HG03108 (cell line): ENCODE measurements around the gene MTHFSD.

Experiments used
- ATAC-seq: cut with Tn5 transposase; IDR thresholded peaks from one replicate; pipeline ENCODE4 v1.9.1; 2021; ENCODE audit warnings: moderate library complexity; ENCODE audit not compliant: unreplicated experiment

MTHFSD gene

GRCh38 chr16:86515413-86515776 lies 39.6 kb downstream of the MTHFSD start:
- no peak for ATAC-seq

DNA sequence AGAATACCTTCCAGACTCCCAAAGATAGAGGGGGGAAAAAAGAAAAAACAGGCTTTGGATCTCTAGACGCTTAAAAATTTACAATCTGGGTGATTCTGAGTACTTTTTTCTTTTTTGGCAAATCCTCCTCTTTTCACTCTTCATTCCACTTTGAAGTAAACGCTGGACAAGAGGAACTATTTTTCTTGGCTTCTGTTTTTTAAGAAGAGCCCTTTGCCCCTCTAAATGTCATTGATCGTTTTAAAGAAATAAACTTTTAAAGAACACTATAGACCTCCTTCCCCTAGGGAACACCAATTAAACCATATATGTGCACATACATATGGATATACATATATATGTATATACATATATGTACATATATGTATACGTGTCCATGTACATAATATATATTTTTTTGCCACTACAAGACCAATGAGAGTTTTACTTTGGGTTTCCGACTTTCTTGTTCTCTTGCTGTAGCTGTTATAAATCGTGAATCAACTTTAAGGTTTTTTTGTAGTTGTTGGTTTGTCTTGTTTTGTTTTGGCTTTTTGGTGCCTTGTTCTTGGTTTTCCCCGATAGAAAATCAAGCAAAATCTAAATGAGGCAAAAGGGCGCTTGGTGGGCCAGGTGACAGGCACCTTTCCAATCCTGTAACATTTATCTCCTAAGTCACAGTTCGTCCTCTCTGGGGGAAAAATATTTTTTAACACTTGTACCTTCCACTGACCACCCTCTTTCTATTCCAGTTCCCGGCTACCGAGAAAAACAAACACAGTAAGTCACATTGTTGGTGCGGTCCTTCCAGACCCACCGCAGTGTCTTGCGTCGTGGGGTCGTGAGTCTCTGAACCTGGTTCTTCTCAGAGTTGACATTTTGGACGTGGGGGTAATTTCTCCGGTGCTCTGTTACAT lies 40.3 kb downstream of the MTHFSD start:
- no peak for ATAC-seq

DNA sequence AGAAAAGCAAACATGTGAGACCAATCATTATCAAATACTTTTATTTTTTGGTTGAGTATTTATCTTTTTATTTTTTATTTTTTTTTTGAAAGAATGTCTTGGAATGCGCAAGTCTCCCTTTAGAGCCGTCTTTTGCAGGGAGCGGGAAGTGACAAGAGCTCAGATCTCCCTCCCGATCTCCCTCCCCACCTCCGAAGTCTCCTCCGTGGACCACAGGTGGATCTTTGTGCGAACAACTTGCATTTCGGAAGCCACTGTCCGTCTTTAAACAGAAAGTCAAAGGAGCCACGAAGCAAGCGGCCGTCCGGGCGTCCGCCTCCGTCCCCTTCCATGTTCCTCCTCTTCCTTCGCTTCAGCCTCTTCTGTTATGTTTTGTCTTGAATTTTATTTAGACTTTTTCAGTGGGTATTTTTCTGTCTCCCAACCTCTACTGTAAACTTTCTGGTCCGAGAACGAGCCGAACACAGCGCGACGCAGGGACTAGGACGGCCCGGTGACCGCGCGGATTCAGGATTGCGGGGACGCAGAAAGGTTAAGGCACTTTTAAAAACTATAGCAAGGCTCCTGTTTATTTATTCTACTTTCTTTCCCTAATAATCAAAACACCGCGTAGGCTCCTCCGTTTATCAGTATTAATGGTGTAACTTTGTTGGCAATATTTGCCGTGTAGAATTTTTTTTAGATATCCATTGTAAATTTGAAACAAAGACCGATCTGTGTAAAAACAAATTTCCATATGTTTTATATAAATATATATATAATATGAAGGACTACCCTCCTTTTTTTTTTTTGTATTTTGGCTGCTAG lies 41.4 kb downstream of the MTHFSD start:
- ATAC-seq = no peak

DNA sequence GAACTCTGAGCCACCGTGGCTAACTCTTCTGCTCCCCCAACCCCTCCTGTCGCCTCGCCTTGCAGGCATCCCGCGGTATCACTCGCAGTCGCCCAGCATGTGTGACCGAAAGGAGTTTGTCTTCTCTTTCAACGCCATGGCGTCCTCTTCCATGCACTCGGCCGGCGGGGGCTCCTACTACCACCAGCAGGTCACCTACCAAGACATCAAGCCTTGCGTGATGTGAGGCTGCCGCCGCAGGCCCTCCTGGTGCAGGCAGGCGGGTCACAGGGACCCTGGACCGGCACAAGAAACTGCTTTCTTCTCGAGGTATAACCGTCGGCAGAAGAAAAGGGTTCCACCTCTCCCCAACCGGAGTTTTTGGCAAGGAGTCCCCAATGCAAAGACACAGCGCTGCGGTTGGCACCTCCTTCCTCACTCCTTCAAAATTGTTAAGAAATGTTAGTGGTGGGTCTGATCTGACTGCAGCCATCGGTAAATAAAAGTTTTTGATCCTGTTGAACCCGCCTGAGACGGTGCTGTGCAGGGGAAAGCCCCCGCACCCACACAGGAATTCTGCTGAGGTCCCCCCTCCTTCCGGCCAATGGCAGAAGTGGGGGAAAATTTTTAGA lies 42.1 kb downstream of the MTHFSD start:
- no peak for ATAC-seq

- ATAC-seq = no peak
These were observed 42.7 kb downstream of the MTHFSD start for GRCh38 chr16:86512301-86512859.

DNA sequence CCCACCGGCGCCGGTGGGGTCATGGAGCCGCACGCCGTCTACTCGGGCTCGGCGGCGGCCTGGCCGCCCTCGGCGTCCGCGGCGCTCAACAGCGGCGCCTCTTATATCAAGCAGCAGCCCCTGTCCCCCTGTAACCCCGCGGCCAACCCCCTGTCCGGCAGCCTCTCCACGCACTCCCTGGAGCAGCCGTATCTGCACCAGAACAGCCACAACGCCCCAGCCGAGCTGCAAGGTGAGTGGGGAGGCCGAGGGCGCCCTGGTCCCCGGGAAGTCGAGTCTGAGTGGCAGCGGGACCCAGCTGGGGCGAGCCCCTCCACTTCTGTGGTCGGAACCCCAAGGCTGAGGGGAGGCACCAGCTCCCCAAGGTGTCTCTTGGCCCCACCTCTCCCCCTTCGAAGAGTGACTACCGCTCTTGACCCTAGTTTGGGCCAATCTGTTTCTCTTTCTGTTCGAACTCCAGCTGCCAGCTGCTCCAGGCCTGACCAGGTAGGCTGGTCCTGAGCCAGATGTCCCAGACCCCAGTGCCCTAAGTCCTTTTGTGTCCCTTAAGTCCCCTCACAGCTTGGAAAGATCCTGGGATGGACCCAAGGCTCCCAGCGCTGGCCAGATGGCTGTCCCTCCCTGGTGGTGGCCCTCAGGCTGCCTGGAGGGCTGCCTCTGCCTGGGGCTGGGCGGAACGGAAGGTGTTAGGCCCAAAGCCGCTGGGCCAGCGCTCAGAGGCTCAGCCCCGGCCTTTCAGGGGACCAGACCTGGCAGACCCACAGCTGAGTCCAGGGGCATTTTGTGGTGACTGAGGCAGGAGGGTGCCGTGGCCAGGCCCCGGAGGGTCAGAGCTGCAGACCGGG lies 43.5 kb downstream of the MTHFSD start:
- ATAC-seq = no peak

DNA sequence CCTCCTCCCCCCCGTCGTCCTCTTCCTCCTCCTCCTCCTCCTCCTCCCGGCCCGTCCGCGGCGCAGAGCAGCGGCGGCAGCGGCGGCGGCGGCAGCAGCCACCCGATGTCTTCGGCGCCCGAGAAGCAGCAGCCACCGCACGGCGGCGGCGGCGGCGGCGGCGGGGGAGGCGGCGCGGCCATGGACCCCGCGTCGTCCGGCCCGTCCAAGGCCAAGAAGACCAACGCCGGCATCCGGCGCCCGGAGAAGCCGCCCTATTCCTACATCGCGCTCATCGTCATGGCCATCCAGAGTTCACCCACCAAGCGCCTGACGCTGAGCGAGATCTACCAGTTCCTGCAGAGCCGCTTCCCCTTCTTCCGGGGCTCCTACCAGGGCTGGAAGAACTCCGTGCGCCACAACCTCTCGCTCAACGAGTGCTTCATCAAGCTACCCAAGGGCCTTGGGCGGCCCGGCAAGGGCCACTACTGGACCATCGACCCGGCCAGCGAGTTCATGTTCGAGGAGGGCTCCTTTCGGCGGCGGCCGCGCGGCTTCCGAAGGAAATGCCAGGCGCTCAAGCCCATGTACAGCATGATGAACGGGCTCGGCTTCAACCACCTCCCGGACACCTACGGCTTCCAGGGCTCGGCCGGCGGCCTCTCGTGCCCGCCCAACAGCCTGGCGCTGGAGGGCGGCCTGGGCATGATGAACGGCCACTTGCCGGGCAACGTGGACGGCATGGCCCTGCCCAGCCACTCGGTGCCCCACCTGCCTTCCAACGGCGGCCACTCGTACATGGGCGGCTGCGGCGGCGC lies 44.4 kb downstream of the MTHFSD start, which contains the start of gene FOXF1:
TSS of gene FOXF1 (plus strand) at position 63 of the 797 bp plus-strand sequence. CDS start at position 106, 43 bp downstream.
- no peak for ATAC-seq

GRCh38 chr16:86509759-86510464 lies 45.1 kb downstream of the MTHFSD start:
- ATAC-seq = no peak

DNA sequence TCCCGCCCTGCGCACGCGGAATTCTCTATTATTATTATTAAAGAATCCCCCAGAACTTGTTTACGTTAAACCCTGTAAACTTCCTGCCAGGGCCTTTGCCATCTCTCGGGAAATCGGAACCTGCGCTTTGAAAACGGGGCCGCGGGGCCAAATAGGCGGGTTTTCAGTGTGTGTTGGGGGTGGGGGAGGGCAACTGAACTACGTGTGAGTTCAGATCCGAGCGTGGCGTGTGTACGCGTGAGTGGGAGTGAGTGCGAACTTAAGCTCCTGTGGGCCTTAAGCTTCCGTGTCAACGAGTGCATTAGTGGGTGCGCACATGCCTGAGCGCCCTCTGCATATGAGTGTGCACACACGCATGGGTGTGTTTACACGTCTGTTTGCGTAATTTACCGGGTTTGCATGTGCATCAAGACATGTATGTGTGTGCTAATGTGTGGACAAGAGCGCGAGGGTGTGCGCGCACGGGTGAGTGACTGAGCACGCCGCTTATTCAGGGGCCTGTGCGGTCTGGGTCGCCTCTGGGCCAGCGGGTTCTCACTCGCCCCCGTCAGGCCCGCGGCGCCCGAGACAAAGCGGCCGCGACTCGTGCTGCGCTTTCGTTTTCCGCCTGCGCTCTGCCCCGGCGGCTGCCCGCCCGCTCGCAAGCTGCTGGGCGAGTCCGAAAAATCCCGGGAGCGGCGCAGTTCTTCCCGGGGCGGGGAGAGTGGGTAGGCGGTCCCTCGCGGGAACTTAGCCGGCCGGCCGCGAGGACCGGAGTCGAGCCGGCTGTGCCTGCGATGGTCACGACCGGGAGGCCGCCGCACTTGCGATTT lies 45.9 kb downstream of the MTHFSD start:
- ATAC-seq = no peak

DNA sequence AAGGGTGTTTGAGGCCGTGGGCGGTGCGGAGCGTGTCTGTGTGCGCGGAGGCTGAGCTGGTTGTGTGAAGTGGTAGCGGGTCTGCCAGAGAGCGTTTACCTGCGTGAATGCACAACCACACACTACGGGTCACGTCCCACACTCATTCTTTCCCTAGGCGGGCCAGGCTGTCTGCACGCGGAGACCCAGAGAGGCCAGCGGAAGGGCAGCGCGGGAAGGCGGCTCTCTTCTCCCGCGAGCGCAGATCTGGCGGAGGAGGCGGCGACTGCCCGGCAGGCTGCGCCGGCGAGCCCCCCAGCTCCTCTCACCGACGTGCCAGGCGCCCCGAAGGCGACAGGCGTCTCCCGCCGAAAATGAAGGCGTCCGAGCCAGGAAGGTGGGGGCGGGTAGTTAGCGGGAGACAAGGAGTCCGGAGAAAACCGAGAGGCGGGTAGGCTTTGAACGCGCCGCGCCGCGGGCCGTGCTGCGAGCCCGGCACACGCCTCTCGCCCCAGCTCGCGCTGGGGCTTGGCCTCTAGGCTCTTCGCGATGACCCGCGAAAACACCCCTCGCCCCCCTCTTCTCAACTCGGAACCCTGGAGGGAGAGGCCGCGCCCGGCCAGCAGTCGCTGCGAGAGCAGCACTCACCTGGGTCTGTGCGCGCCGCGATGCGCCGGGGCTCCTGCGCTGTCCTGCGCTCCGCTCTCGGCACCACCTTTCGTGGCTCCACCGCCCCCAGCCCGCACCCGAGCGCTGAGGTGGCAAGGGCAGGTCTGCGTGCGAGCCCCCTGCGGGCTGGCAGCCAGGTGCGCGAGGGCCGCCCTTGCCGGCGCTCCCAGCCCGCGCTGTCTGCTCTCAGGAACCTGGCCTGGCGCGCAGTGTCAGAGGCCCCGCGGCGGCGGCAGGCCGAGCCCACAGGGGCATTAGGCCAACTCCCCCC lies 46.7 kb downstream of the MTHFSD start:
- no peak for ATAC-seq

DNA sequence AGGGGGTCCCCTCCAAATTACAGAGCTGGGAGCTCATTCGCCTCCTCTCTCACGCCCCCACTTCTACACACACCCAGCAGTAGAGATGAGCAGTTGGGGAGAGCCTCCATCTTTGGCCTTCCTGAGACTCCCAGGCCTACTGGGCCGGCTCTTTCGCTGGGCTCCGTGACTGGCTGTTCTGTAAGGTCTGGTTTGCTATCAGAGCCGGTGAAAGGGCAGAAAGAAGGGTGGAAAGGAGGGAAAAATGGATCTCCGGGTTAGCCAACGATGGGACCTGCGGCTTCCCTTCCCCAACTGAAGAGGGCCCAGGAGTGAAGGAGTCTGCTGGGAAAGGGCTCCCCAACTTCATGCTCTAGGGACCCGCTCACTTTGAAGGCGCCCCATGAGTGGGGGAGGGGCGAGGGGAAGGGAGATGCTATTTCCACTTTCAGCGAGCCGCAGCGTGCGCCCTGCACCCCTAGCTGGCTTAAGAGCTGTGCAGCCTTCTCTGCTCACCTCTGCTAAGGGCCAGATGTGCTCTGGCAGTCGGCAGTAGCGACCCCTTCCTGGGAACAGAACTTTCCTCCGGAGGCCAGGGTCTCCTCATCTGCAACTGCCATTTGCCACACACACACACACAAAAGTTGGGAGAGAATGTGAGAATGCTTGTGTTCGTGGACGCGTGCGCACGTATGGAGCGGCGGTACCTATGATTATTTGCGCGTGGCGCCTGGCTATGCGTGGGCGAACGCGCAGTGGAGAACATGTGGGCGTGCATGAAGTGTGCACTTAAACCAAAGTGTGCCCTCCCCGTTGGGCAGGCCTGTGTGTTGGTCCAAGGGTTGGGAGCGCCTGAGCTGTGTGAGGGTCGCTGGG lies 47.6 kb downstream of the MTHFSD start:
- ATAC-seq = no peak

GRCh38 chr16:86505899-86506864 lies 48.9 kb downstream of the MTHFSD start:
- no peak for ATAC-seq

GRCh38 chr16:86505185-86505898 lies 49.7 kb downstream of the MTHFSD start:
- no peak for ATAC-seq
